GM21529 (cell line): Measurements from ENCODE around the gene UGT1A5.

Source experiments
- ATAC-seq: cut with Tn5 transposase; IDR thresholded peaks from one replicate; pipeline ENCODE4 v1.9.1; 2021; ENCODE audit not compliant: unreplicated experiment

UGT1A5 gene

DNA sequence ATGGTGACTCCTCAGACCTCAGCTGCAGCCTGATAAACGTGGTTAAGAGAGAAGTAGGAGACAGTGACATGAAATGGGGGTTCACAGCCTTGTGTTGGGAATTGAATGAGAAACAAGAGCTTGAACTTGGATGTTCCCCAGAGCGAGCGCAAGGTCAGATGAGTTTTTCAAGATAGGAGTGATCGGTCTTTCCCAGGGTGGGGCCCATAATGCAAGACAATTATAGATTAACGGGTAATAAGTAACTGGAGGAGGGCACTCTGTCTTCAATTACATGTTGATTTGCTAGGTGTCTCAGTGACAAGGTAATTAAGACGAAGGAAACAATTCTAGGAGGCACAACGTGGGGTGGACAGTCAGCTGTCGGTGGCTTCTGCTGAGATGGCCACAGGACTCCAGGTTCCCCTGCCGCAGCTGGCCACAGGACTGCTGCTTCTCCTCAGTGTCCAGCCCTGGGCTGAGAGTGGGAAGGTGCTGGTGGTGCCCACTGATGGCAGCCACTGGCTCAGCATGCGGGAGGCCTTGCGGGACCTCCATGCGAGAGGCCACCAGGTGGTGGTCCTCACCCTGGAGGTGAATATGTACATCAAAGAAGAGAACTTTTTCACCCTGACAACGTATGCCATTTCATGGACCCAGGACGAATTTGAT, at the start of gene UGT1A5:
Gene UGT1A5, plus strand, starts transcription at position 297 of the 651 bp plus-strand sequence. Its CDS starts 85 bp downstream, at position 382.
- ATAC-seq, result no peak

- ATAC-seq, result no peak
These were observed 48.8 kb upstream of the UGT1A5 start for GRCh38 chr2:233663911-233664310.

- no peak for ATAC-seq
These were observed 44.0 kb upstream of the UGT1A5 start for GRCh38 chr2:233668605-233669260.

- ATAC-seq, result no peak
These were observed 41.2 kb upstream of the UGT1A5 start, which contains the start of gene UGT1A9 for GRCh38 chr2:233671290-233672161. TSS of gene UGT1A9 (plus strand) at chr2:233671898. CDS start at chr2:233671935, 37 bp downstream.

GRCh38 chr2:233672886-233673285, 39.8 kb upstream of the UGT1A5 start:
- ATAC-seq, result no peak

- no peak for ATAC-seq
These were observed 38.8 kb upstream of the UGT1A5 start for GRCh38 chr2:233673896-233674295.

DNA sequence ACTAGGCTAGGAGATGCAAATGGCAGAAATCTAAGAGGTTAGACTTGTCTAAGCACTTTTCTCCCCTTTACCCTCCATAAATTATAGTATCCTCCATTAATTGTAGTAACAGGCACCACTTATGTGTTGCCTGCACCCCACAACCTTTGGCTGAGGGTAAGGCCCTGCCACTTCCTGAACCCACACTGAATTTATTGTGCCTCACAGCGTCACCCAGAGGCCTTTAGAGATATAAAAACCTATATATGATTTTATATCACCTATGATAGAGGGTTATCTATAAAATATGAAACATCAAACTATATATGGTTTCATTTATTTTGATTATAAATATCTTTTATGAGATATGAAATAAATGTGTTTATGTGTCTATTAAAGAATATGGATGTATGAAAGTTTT, 38.4 kb upstream of the UGT1A5 start:
- ATAC-seq, result no peak

DNA sequence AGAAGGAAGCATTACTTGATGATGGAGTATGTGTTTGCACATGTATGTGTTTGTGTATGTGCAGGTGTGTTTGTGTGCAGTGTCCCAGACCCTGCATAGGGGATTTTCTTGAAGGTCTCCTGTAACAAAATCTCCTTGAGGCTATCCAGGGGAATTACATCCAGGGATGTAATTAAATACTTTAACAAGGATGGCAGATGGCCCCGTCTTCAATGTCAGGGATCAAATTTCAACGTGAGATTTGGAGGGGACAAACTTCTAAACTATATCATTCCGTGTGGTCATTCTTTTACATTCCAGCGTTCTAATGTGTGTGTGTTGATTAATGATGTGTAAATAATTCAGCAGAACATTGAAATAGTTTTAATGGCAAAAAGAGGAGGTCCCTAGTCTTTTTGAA, 37.7 kb upstream of the UGT1A5 start:
- ATAC-seq, result no peak

GRCh38 chr2:233676046-233676445, 36.7 kb upstream of the UGT1A5 start:
- no peak for ATAC-seq

GRCh38 chr2:233679196-233679595, 33.5 kb upstream of the UGT1A5 start:
- no peak for ATAC-seq

DNA sequence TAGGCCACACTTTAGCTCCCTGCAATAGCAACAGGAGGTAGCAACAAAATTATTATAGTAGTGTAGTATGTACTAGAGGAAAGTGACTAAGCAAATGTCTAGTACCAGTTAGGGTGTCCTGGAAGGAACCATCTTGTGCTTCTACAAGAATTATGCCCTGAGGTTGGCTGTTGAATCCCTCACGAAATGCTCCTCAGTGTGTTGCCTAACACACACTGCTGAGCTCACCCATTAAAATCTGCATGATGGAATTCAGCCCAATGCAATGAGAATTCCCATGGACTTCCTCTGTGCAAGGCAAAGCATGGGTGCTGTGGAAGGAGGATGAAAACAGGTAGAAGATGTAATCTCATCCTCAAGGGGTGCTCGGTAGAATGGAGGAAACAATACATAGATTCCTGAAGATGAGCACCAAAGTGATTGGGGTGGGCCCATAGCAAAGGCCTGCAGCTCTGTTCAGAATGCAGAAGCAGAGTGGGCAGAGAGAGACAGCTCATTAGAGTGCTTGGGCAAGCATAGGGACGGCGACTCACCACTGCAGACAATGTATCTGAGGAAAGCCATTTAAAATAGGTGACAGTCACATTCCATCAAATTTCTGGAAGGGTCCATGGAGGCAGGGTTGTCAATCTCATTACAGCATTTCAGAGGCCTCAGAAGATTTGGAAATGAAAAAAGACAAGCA, 32.2 kb upstream of the UGT1A5 start:
- no peak for ATAC-seq

DNA sequence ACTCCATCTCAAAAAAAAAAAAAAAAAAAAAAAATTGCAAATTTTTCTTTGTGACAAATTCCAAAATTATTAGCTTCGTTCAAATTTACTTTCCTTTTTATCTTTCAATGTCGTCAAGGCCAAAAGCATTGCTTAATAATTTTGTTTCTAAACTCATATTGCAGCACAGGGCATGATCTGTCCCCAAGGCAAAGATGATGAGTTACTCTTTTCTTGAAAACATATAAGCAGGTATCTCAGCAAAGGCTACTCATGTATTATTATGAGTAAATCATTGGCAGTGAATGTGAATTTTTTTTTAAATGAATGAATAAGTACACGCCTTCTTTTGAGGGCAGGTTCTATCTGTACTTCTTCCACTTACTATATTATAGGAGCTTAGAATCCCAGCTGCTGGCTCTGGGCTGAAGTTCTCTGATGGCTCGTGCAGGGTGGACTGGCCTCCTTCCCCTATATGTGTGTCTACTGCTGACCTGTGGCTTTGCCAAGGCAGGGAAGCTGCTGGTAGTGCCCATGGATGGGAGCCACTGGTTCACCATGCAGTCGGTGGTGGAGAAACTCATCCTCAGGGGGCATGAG, 31.1 kb upstream of the UGT1A5 start, which contains the start of gene UGT1A7:
Gene UGT1A7, plus strand, starts transcription at position 381 of the 579 bp plus-strand sequence. Its CDS starts 37 bp downstream, at position 418.
- no peak for ATAC-seq

GRCh38 chr2:233684640-233685039, 28.1 kb upstream of the UGT1A5 start:
- ATAC-seq, result no peak

DNA sequence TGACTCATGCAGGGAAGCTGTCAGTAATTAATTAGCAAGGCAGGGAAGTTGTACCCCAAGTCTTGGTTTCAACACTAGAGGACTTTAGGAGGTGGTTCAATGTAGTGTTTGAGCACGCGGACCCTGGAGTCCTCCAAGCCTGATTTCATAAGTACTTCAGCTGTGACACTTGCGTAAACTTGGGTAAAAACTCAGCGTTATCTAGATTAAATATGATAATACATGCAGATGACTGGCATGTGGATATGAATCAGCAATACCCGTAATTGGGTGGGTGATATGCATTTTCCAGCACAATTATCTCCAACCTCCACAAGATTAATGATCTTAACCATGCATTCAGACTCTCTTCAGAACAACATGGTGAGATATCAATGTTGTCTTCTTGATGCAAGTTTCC, 25.8 kb upstream of the UGT1A5 start:
- no peak for ATAC-seq

DNA sequence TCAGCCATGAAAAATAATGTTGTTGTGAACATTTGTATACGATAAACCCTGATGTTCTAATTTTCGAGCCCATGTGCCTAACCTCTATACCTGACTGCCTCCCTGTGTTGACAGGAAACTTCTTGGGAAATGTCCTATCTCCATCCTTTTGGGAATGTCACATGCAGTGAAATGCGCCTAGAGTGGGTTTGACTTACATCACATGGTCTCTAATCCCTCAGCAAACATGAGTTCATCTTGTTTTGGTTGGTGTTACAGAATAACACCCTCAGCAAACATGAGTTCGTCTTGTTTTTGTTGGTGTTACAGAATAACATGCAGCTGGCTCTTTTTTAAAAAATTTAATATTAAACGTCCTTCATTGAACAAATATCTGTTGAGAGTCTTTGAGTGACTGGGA, 24.4 kb upstream of the UGT1A5 start:
- ATAC-seq, result no peak

GRCh38 chr2:233689031-233689430, 23.7 kb upstream of the UGT1A5 start:
- ATAC-seq, result no peak

DNA sequence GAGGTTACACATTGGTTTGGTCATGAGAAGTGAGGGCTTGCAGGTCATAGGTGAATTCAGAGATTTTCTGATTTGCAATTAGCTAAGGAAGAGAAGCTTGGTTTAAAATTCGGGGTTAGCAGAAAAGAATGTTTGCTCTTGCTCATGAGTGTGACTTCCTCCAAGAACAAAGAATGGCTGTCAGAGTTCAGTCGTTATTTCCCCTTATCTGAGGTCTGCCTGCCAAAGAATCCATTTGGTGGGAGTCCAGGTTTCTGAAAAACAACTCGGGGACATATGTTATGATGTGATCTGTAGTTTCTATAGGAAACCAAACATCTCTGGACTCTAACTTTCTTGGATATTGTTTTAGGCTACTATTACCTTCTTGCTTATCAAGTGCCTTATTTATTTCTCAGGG, 23.2 kb upstream of the UGT1A5 start:
- ATAC-seq, result no peak

DNA sequence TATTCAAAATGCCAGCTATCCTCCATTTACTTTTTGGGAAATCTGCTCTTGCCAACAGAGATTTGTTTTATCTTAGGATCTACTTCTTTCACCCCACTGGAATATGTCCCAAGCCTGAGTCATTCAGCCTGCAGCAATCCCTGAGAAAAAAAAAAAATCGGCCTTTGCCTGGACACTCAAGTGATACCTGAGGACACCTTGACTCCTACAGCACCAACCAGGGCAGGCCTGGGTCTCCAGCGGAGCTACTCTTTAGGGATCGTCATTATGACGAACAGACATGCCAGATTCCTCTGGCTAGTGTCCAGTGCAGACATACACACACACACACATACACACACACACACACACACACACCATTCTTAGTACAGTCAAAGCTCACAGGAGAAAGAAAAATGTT, 22.3 kb upstream of the UGT1A5 start:
- no peak for ATAC-seq

DNA sequence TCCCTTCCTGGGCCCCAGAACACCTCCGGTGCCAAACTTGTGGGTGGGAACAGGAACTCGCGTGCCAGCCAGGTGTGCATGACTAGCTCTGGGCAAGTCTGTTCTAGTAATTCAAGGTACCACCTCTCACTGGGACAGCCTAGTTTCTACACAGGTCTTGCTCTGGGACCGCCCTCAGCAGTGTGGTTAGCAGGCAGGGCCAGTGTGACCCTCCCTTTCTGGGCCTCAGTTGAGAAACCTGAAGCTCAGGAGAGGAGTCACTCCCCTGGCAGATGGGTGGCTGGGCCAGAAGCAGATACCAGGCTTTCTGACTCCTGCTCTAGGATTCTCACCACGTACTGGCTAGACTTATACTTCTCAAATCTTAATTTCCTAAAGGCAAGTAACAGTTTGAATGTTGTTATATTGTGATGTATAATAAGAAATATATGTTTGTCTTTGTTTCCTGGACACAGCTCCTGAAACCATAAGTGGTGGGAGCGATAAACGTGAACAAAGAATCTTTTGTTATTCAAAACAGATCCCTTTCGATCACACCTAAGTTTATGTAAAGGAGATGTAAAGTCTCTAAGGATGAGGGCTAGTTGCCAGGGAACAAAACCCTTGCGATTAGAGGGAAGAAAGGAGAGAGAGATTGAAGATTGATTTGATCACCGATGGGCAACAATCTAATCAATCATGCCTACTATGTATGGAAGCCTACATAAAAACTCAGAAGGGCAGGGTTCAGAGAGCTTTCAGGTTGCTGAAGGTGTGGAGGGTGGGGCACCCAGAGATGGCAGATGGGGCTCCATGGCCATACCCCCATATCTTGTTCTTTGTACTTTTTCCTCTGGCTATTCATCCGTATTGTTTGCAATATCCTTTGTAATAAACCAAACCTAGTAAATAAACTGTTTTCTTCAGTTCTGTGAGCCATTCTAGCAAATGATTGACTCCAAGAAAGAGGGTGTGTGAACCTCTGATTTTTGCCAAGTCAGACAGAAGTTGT, 21.0 kb upstream of the UGT1A5 start:
- no peak for ATAC-seq
